Tibial nerve (tissue), 4 donors: Measurements from ENCODE around the gene RBM38. TPM values are rescaled to one million over a fixed set of nuclear protein-coding genes. Genes with fewer than 3 reads are reported as not detected.
"Not testable (repeated sequence)": the region's sequence is repeated elsewhere in the genome, so short reads cannot be mapped to it uniquely, and the experiment has no call there.

Experiments used
- DNase-seq, 2 donors: peaks; one replicate each; pipeline ENCODE4 v3.0.0-alpha.2; 2019; ENCODE audit warnings: low spot score in 2 of 2
- H3K27ac ChIP-seq, 4 donors: fragments of 200-600 bp; sonication (generic) in 3 of 4; one replicate each; pipeline ENCODE4 v1.5.1; 2017 to 2019; ENCODE audit warnings: mild to moderate bottlenecking in 1 of 4
- H3K27me3 ChIP-seq, 2 donors: fragments of 200-600 bp; sonication (generic) in 1 of 2; one replicate each; pipeline versions ENCODE4 v1.5.1 to v1.6.0; 2017 to 2019
- H3K36me3 ChIP-seq, 3 donors: fragments of 200-600 bp; sonication (generic); one replicate each; pipeline ENCODE4 v1.5.1; 2018 to 2019
- H3K4me1 ChIP-seq, 4 donors: fragments of 200-600 bp; sonication (generic) in 3 of 4; one replicate each; pipeline ENCODE4 v1.5.1; 2017 to 2019
- H3K4me3 ChIP-seq, 4 donors: fragments of 200-600 bp; sonication (generic) in 3 of 4; one replicate each; pipeline ENCODE4 v1.5.1; 2017 to 2019; ENCODE audit warnings: mild to moderate bottlenecking in 1 of 4, moderate library complexity in 1 of 4
- H3K9me3 ChIP-seq, 4 donors: fragments of 200-600 bp; sonication (generic) in 3 of 4; one replicate each; pipeline ENCODE4 v1.5.1; 2017 to 2019
- EP300 ChIP-seq, 2 donors: sonication (generic); formaldehyde crosslinking; IDR thresholded peaks; one replicate each; pipeline ENCODE4 v1.6.1; 2017; ENCODE audit warnings: antibody characterized with exemption in 2 of 2, mild to moderate bottlenecking in 1 of 2
- POLR2A ChIP-seq, 2 donors: fragments of 450-650 bp; IDR thresholded peaks; one replicate each; pipeline ENCODE4 v1.6.1; 2017; ENCODE audit warnings: antibody characterized with exemption in 2 of 2, mild to moderate bottlenecking in 2 of 2, moderate library complexity in 2 of 2
- WGBS, 2 donors: methylation state at CpG; one replicate each; pipeline ENCODE4 v1.1.5; 2018; 5-methylcytosine and 5-hydroxymethylcytosine counted together
- total RNA-seq, 4 donors: library from RNA; depleted of rRNA; stranded (reverse); fragments of >200 nt; gene quantifications; one replicate each; pipeline ENCODE4 v1.1.0, GENCODE V29; 2016
- TF ChIP-seq, protein P1 (sequence below), 5 experiments: fragments of 200-600 bp in 3 of 5; fragments of 450-650 bp in 2 of 5; sonication (generic) in 3 of 5; IDR thresholded peaks; one replicate each; pipeline ENCODE4 v1.5.1; 2016 to 2019; ENCODE audit warnings: antibody characterized with exemption in 5 of 5, mild to moderate bottlenecking in 3 of 5, moderate library complexity in 2 of 5

RBM38 gene
- total RNA-seq, 4 donors from 2014 or later, result 4.8 to 14.4 (median 5.8) TPM

- H3K4me3 ChIP-seq, result no peak overlapping the region
- no peak for DNase-seq
- H3K27me3 ChIP-seq, result no peaks in the 10 kb centered on the region
These were observed 37.3 kb downstream of the RBM38 start for GRCh38 chr20:57428324-57429158.

GRCh38 chr20:57429159-57429496, 37.9 kb downstream of the RBM38 start:
- Histone ChIP-seq H3K4me1 (peaks cover 0 to 10% (median 7%) of the 10 kb centered on the region in 4 donors), H3K4me3 (no peak overlapping the region), H3K27me3 (no peaks in the 10 kb centered on the region), H3K36me3 (no peaks in the 10 kb centered on the region), H3K27ac (no peak overlapping the region), H3K9me3 (no peaks in the 10 kb centered on the region)
- no peak for TF ChIP-seq EP300 (IDR thresholded peaks at IDR 0.05)
- TF ChIP-seq POLR2A (IDR thresholded peaks at IDR 0.05), result no peak
- TF ChIP-seq, protein P1, sequence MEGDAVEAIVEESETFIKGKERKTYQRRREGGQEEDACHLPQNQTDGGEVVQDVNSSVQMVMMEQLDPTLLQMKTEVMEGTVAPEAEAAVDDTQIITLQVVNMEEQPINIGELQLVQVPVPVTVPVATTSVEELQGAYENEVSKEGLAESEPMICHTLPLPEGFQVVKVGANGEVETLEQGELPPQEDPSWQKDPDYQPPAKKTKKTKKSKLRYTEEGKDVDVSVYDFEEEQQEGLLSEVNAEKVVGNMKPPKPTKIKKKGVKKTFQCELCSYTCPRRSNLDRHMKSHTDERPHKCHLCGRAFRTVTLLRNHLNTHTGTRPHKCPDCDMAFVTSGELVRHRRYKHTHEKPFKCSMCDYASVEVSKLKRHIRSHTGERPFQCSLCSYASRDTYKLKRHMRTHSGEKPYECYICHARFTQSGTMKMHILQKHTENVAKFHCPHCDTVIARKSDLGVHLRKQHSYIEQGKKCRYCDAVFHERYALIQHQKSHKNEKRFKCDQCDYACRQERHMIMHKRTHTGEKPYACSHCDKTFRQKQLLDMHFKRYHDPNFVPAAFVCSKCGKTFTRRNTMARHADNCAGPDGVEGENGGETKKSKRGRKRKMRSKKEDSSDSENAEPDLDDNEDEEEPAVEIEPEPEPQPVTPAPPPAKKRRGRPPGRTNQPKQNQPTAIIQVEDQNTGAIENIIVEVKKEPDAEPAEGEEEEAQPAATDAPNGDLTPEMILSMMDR (IDR thresholded peaks at IDR 0.05), result no peak
- 80 to 97% methylated on average over 5 to 9 of the region's 11 CpGs for WGBS, 2 donors
- DNase-seq, result no peak

More at GRCh38 chr20:57428324-57429158, 37.3 kb downstream of the RBM38 start:
- H3K9me3 ChIP-seq, result no peaks in the 10 kb centered on the region
- WGBS, 2 donors, result 59 to 69% methylated on average over 15 to 21 of the region's 21 CpGs
- H3K27ac ChIP-seq, result no peak overlapping the region
- no peak for TF ChIP-seq EP300 (IDR thresholded peaks at IDR 0.05)
- TF ChIP-seq POLR2A (IDR thresholded peaks at IDR 0.05), result no peak
- TF ChIP-seq, protein P1 (IDR thresholded peaks at IDR 0.05), result no peak
- H3K4me1 ChIP-seq, result peaks cover 0 to 10% (median 7%) of the 10 kb centered on the region in 4 donors
- H3K36me3 ChIP-seq, result no peaks in the 10 kb centered on the region

GRCh38 chr20:57429580-57430200, 38.5 kb downstream of the RBM38 start:
- 80 to 82% methylated on average over 7 of the region's 7 CpGs for WGBS, 2 donors
- Histone ChIP-seq H3K36me3 (no peaks in the 10 kb centered on the region), H3K4me1 (peaks cover 0 to 10% (median 7%) of the 10 kb centered on the region in 4 donors), H3K27ac (no peak overlapping the region), H3K4me3 (no peak overlapping the region), H3K9me3 (no peaks in the 10 kb centered on the region), H3K27me3 (no peaks in the 10 kb centered on the region)
- DNase-seq, result no peak
- TF ChIP-seq POLR2A (IDR thresholded peaks at IDR 0.05) (no peak), EP300 (IDR thresholded peaks at IDR 0.05) (no peak)
- TF ChIP-seq, protein P1 (IDR thresholded peaks at IDR 0.05), result no peak

GRCh38 chr20:57430201-57430596, 39.0 kb downstream of the RBM38 start:
- not testable (repeated sequence) for H3K4me3 ChIP-seq, H3K36me3 ChIP-seq, H3K27ac ChIP-seq, H3K9me3 ChIP-seq, DNase-seq, H3K27me3 ChIP-seq
- 85 to 90% methylated on average over 4 of the region's 4 CpGs for WGBS, 2 donors
- peaks cover 0 to 10% (median 7%) of the 10 kb centered on the region in 4 donors for H3K4me1 ChIP-seq

DNA sequence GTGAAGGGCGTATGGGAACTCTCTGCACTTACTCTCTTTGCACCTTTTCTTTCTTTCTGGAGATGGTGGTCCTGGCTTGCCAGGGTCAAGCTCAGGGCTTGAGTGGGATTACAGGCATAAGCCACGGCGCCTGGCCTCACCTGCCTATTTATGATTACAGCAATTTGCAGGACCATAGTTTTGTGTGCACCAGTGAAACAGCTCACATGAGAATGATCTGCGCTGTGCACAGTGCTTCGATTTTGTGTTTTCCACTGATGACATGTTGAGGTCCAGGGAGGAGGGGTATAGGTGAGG, 40.3 kb downstream of the RBM38 start:
- Histone ChIP-seq H3K4me3 (no peak overlapping the region), H3K36me3 (no peaks in the 10 kb centered on the region), H3K9me3 (no peaks in the 10 kb centered on the region), H3K27ac (no peak overlapping the region), H3K27me3 (no peaks in the 10 kb centered on the region), H3K4me1 (peaks cover 0 to 16% (median 7%) of the 10 kb centered on the region in 4 donors)
- no peak for DNase-seq
- TF ChIP-seq, protein P1 (IDR thresholded peaks at IDR 0.05), result no peak
- no peak for TF ChIP-seq POLR2A (IDR thresholded peaks at IDR 0.05)
- no peak for TF ChIP-seq EP300 (IDR thresholded peaks at IDR 0.05)
- 56 to 72% methylated on average over 5 of the region's 5 CpGs for WGBS, 2 donors
